NCI-H524 (cell line): ENCODE results near the gene SUGCT.

ENCODE experiments used
- DNase-seq, 2 experiments: peaks; one replicate each; lab custom pipeline; 2025; lab: John Stamatoyannopoulos, UW

The SUGCT gene

GRCh38 chr7:40694026-40694809, 559.4 kb downstream of the SUGCT start:
- DNase-seq = no peak

- DNase-seq = no peak
These were observed 560.2 kb downstream of the SUGCT start for GRCh38 chr7:40694991-40695390.

DNA sequence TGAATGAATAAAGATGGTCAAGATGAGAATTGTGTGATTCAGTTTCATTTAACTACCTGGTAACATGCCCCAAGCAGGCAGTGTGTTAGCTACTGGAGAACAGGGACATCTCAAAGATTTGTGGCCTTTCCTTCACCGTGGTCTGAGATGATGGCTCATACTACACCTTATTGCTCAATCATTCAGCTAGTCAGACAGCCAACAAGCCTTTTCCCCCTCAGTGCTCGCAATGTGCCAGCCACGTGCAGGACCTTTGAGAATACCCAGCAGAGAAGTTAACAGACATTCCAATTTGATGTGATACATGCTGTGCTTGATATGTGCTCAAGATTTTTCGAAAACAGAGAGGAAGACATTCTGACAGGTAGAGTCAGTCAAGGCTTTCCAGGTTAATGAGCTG, 562.8 kb downstream of the SUGCT start:
- DNase-seq = no peak

DNA sequence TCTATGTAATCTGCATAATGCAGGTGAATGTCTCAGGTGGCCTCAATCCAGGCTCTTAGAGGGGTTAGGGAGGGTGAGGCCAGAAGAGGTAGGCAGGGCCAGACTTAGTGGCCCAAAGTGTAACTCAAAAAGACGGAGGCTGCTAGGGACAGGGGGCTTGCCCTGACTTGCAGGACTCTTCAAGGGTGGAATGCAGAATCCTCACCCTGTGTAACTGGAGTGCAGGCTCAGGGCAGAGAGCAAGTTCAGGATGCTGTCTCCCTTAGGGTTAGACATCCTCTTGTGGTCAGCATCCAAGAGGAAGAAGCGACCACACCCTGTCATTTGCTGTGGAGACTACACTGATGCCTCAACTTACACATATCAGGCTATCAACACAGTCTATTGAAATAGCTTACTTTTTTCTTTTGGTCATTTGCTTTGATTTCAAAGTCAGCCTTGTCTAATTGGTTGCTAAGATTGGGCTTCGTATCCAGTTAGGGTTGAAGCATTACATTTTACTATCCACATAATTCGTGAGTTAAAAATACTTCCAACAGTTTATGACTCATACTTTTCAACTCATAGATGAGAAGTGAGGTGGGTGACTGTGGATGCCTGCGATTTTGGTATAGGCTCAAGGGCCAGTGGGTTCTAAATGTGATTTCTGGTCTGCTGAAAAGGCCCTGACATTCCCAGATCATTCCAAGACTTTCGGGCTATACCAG, 563.6 kb downstream of the SUGCT start:
- no peak for DNase-seq

DNA sequence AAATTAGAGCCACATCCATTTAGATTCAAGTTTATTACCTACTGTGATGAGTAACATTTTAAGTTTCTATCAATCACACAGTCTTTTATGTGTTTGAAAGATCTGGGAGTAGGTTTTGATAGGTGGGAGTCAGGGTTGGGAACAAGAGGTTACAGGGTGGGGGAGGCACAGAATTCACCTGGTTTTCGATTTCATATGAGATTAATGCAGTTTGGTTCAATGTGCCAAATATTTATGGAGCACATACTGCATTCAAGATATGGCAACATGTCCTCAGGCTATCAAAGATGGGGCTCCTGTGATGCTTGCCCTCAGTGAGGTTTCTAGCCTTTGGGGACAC, 564.1 kb downstream of the SUGCT start:
- DNase-seq = no peak

DNA sequence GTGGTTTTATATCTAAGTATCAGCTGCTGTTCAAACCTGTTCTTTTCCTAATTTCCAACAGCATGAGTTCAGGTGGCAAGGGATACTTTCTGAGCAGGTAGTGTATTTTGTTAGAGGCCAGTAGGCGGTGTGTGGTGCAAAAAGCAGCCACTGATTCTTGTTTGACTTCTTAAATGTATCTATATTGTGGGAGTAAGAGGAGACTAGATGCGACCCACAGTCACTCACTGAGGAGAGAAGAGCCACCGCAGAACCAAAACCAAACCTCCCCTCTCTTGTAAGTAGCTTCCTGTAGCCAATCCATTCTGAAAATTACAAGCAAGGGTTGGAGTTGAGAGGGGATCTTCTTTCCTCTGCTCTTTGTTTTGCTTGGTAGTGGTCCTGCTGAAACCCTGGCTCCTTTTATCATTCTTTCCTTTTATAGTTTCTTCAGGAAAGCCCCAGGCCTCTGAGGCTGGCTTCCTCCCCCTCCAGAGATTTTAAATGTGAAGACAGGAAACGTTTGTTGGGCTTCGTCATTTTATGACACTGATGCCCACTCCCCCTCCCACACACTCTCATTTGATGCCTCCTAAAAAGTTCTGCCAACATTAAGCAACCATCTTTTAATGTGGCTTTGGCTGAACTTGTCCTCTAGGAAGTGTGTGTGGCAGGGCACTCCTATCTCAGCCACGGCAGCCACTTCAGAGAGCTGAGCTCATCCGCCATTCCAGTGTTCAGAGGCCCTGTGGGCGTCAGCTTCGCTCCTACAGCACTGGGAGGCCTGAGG, 566.0 kb downstream of the SUGCT start:
- DNase-seq = peak in 1 of 2 experiments; percentile 6

GRCh38 chr7:40701836-40702551, 567.2 kb downstream of the SUGCT start:
- no peak for DNase-seq

DNA sequence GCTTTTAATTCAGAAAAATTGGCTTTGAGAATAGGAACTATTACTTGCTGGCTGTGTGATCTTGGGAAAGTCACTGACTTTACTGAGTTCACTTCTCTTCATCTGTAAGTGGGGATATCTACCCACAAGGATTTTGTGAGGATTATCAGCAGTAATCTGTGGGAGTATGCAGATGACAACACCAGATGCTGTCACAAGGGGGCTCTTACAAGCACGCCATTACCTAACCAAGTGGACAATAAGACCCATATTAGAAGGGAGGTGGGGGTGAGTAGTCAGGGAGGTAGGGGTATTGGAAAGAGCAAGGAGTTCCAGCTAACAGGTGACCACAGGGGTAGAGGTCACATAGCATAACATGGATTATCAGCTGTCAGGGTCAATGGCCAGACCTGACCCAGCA, 569.4 kb downstream of the SUGCT start:
- peak; percentile 18 to 41 for DNase-seq

DNA sequence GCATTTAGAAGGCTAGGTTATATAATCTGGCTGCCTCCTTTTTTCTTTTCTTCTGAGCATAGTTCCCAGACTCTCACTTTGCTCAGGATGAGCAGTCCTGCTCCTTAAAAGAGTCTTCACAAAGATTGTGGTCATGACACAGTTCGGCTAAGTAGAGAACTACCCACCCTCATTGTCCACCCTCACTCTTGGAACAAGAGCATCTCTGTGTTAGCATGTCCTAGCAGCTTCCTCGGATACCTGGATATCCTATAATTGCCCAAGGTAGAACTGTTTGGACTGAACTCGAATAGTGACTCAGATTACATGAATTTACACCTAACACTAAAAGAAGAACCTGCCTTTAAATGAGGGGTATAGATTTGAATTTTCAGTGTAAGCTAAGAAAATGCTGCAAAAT, 572.0 kb downstream of the SUGCT start:
- DNase-seq = no peak

DNA sequence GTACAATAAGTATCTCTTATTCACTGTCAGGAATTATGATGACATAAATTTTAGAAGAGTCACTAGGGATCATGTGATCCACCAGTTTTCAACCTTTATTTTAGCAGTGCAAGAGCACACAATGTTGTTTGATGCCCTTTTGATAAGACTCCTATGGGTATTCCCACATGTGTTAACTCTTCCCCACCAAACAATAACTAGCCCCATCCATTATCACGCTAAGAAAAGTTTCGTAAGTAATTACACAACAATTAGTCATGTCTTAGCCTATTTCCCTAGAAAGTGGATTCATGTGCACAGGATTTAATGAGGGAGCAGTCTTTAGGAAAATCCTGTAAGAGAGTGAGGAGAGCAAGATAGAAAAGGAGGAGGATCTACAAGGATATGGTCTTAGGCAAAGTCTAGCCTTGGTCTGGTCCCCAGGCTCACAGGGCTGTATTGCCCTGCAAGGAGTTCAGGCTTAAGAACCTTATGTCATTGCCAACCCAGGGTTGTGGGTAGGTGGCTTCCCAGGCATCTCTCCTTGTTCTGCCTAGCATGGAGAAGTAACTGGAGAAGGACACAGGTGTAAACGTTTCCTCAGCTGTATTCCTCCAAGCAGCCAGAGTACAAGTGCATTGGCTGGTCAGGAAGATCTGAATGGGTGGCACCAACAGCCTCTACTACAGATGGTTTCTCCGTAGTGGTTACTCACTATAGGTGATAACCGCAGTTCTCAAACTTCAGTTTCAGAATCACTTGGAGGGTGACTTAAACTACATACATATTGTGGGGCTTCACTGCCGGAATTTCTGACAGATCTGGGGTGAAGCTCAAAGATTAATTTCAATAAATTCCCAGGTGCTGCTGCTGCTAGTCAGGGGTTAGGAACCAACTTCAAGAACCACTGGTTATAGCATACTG, 574.5 kb downstream of the SUGCT start:
- DNase-seq = no peak

GRCh38 chr7:40711706-40712105, 576.9 kb downstream of the SUGCT start:
- no peak for DNase-seq

DNA sequence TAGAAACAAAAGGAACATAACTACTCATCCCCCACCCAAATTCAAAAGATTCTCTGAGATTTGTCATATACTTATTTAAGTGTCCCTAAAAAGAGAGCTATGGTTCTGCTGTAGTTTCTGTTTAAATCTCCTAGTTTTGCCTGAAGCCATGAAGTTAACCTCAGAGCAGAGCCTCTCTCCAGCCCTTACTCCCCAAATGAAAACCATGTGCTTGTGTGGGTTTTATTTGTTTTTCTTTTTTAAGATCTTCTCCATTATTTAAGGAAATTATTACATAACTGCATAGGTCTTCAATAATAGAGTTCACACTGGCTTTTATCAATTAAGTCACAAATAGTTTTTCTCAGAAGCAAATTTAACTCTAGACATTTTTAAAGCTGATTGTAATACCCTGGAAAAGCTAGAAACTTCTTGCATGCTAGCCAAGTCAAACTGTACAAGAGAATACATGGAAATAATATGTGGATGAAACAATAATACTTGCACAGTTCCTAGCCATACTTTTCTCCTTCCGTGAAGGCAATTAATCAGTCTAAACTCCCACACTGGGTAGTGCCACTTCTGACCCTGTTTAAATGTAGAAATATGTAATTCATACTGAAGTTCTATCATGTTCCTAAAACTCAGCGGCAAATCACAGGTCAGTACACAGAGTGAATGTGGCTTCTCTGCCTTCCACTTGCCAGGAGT, 579.7 kb downstream of the SUGCT start:
- DNase-seq = no peak

GRCh38 chr7:40715053-40715430, 580.2 kb downstream of the SUGCT start:
- no peak for DNase-seq

- DNase-seq = no peak
These were observed 581.2 kb downstream of the SUGCT start for GRCh38 chr7:40716052-40716451.

DNA sequence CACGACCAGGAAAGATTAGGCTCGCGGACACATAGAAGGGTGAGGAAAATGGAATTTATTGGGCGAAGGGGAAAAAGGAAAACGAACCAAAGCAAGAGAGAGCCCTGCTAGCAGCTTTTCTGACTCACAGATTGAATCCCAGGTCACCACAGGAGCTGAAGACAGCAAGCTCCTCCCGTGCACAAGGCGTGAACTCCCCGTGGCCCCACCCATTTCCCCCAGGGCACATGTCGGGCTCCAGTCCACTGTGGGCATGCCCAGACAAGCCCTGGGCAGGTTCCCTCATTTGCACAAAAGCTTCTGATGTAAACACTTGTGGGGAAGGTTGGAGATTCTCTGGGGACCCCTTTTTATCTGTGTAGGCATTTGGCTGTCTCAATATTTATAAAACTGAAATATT, 582.4 kb downstream of the SUGCT start:
- peak; percentile 21 to 73 for DNase-seq

GRCh38 chr7:40720416-40720815, 585.6 kb downstream of the SUGCT start:
- DNase-seq = no peak

DNA sequence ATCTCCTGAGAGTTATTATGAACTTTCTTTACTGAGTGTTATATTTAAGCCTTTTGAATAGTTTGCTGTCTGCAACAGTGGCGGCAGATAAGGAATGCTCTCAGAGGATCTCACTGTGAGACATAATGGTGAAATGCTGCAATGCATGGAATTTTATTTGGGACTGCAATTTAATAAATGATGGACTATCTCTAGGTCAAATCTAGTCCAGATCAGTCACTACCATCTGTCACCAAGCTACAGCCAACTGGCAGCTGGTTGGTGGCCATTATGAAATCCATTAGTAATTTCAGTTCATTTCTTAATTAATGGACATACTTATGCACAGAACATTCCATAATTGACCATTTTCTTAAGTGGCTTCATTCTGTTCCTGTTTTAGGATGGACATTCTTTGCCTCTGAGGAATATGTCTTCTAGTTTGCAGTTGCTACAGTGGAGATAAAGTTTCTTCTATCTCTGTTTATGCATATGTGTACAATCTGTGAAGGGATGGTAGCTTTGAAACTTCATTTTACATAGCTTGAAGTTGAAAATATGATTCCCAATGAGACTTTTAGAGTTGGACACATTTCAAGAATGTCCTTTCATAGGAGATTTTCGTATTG, 586.6 kb downstream of the SUGCT start:
- peak; percentile 54 to 67 for DNase-seq

GRCh38 chr7:40722242-40722641, 587.4 kb downstream of the SUGCT start:
- no peak for DNase-seq

- DNase-seq = no peak
These were observed 589.0 kb downstream of the SUGCT start for GRCh38 chr7:40723829-40724228.

DNA sequence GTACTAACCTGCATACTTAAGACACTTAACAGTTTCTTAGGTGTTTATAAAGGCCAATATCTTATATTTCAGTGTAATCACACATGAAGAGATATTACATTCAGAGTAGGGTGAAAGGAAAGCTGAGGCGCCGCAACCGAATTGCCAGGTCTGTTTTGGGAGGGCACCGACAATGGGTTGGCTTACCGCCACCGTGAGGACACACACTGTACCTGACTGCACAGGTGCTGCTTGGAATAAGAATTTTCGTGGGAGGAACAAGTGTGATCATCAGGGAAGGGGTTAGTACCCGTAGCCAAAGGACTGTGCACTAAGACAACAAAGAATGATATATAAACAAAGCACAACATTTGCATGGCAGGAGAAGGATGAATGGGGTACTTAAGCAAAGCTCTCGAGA, 591.8 kb downstream of the SUGCT start:
- DNase-seq = no peak
